CD4-positive, alpha-beta T cell treated with Interleukin-6 at 100 ng/mL for 8 hours (primary cell): Measurements from ENCODE around the gene RERGL.
"Not testable (repeated sequence)": the region's sequence is repeated elsewhere in the genome, so short reads cannot be mapped to it uniquely, and the experiment has no call there.

Source experiments
- DNase-seq: peaks from one replicate; pipeline ENCODE4 v3.0.0-alpha.2; 2020; ENCODE audit warnings: mixed read lengths, low spot score

The RERGL gene

GRCh38 chr12:18090093-18090492, at the start of gene RERGL:
Gene RERGL (minus strand): TSS chr12:18090193. CDS start chr12:18090140, 53 bp downstream.
- DNase-seq = no peak

- no peak for DNase-seq
These were observed 49.3 kb upstream of the RERGL start for GRCh38 chr12:18139254-18139653.

- DNase-seq = no peak
These were observed 45.5 kb upstream of the RERGL start for GRCh38 chr12:18135509-18135908.

- DNase-seq = no peak
These were observed 45.1 kb upstream of the RERGL start for GRCh38 chr12:18135086-18135485.

- no peak for DNase-seq
These were observed 40.9 kb upstream of the RERGL start for GRCh38 chr12:18130851-18131250.

- no peak for DNase-seq
These were observed 33.7 kb upstream of the RERGL start for GRCh38 chr12:18123707-18124106.

GRCh38 chr12:18120899-18121298, 30.9 kb upstream of the RERGL start:
- no peak for DNase-seq

- DNase-seq = no peak
These were observed 18.6 kb upstream of the RERGL start for GRCh38 chr12:18108611-18109010.

- no peak for DNase-seq
These were observed 13.6 kb upstream of the RERGL start for GRCh38 chr12:18103624-18104023.

- no peak for DNase-seq
These were observed 11.1 kb upstream of the RERGL start for GRCh38 chr12:18101043-18101442.

- DNase-seq = no peak
These were observed 5.9 kb downstream of the RERGL start for GRCh38 chr12:18084080-18084479.

GRCh38 chr12:18079541-18080246, 10.3 kb downstream of the RERGL start:
- no peak for DNase-seq

- no peak for DNase-seq
These were observed 16.0 kb downstream of the RERGL start for GRCh38 chr12:18074001-18074400.

- no peak for DNase-seq
These were observed 17.3 kb downstream of the RERGL start for GRCh38 chr12:18072723-18073122.

GRCh38 chr12:18071336-18071735, 18.7 kb downstream of the RERGL start:
- DNase-seq = no peak

GRCh38 chr12:18068355-18068754, 21.6 kb downstream of the RERGL start:
- no peak for DNase-seq

- DNase-seq = no peak
These were observed 23.3 kb downstream of the RERGL start for GRCh38 chr12:18066666-18067065.

- not testable (repeated sequence) for DNase-seq
These were observed 27.1 kb downstream of the RERGL start for GRCh38 chr12:18062867-18063266.

GRCh38 chr12:18057051-18057450, 32.9 kb downstream of the RERGL start:
- DNase-seq = no peak

- DNase-seq = no peak
These were observed 34.9 kb downstream of the RERGL start for GRCh38 chr12:18054925-18055619.

- no peak for DNase-seq
These were observed 44.5 kb downstream of the RERGL start for GRCh38 chr12:18045446-18045992.

GRCh38 chr12:18040060-18040742, 49.8 kb downstream of the RERGL start:
- DNase-seq = not testable (repeated sequence)
